Measurements from ENCODE around the gene FBXL2. TPM values are rescaled to one million over a fixed set of nuclear protein-coding genes. Genes with fewer than 3 reads are reported as not detected.
"Not testable (repeated sequence)": the region's sequence is repeated elsewhere in the genome, so short reads cannot be mapped to it uniquely, and the experiment has no call there.

The FBXL2 gene
- total RNA-seq, 1 experiment from 2014 or later, result 15.8 TPM

- no peak overlapping the region for H3K4me2 ChIP-seq
- H3K9me3 ChIP-seq (ENCODE audit: insufficient read depth, low read depth), result no peaks in the 10 kb centered on the region
- TF ChIP-seq, protein P1, sequence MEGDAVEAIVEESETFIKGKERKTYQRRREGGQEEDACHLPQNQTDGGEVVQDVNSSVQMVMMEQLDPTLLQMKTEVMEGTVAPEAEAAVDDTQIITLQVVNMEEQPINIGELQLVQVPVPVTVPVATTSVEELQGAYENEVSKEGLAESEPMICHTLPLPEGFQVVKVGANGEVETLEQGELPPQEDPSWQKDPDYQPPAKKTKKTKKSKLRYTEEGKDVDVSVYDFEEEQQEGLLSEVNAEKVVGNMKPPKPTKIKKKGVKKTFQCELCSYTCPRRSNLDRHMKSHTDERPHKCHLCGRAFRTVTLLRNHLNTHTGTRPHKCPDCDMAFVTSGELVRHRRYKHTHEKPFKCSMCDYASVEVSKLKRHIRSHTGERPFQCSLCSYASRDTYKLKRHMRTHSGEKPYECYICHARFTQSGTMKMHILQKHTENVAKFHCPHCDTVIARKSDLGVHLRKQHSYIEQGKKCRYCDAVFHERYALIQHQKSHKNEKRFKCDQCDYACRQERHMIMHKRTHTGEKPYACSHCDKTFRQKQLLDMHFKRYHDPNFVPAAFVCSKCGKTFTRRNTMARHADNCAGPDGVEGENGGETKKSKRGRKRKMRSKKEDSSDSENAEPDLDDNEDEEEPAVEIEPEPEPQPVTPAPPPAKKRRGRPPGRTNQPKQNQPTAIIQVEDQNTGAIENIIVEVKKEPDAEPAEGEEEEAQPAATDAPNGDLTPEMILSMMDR (conservative IDR thresholded peaks at IDR 0.05), result no peak
- no peak for TF ChIP-seq EZH2 (IDR thresholded peaks at IDR 0.05; ENCODE audit: low read depth)
- no peak overlapping the region for H3K4me3 ChIP-seq
- H3F3A ChIP-seq (ENCODE audit: insufficient read depth, low read depth), result no peaks in the 10 kb centered on the region
- H3K27me3 ChIP-seq (ENCODE audit: insufficient read depth, low read depth), result no peaks in the 10 kb centered on the region
- no peaks in the 10 kb centered on the region for H3K79me2 ChIP-seq (ENCODE audit: low read depth)
- no peaks in the 10 kb centered on the region for H3K36me3 ChIP-seq (ENCODE audit: low read depth)
- ChIA-PET CTCF (no interaction called here), POLR2A (ENCODE audit: unreplicated experiment) (no interaction called here)
- H4K20me1 ChIP-seq (ENCODE audit: insufficient read depth), result no peaks in the 10 kb centered on the region
- no peak overlapping the region for H3K27ac ChIP-seq
- H3K9me2 ChIP-seq (ENCODE audit: insufficient read depth), result no peaks in the 10 kb centered on the region
- DNase-seq, result no peak
- intact Hi-C loops (cut with micrococcal nuclease; ENCODE audit: unreplicated experiment), result no loop called here
- no peak overlapping the region for H2AFZ ChIP-seq
- no peaks in the 10 kb centered on the region for H3K4me1 ChIP-seq (replicated peaks; ENCODE audit: insufficient read depth)
- BruUV-seq (replicated peaks), result no TSS peak
Observed at GRCh38 chr3:33401781-33402180, 124.5 kb downstream of the FBXL2 start.

GRCh38 chr3:33402936-33403335, 125.7 kb downstream of the FBXL2 start:
- H3K36me3 ChIP-seq (ENCODE audit: low read depth), result no peaks in the 10 kb centered on the region
- ChIA-PET CTCF (no interaction called here), POLR2A (ENCODE audit: unreplicated experiment) (no interaction called here)

GRCh38 chr3:33403756-33404155, 126.5 kb downstream of the FBXL2 start:
- Histone ChIP-seq H3K4me3 (no peak overlapping the region), H3K9me2 (ENCODE audit: insufficient read depth) (no peaks in the 10 kb centered on the region), H4K20me1 (ENCODE audit: insufficient read depth) (no peaks in the 10 kb centered on the region), H3K27ac (no peak overlapping the region), H3K79me2 (ENCODE audit: low read depth) (no peaks in the 10 kb centered on the region), H3K27me3 (ENCODE audit: insufficient read depth, low read depth) (no peaks in the 10 kb centered on the region), H2AFZ (no peak overlapping the region), H3K9me3 (ENCODE audit: insufficient read depth, low read depth) (no peaks in the 10 kb centered on the region), H3K4me2 (no peak overlapping the region), H3K4me1 (replicated peaks; ENCODE audit: insufficient read depth) (no peaks in the 10 kb centered on the region), H3F3A (ENCODE audit: insufficient read depth, low read depth) (no peaks in the 10 kb centered on the region), H3K36me3 (ENCODE audit: low read depth) (no peaks in the 10 kb centered on the region)
- ChIA-PET CTCF (no interaction called here), POLR2A (ENCODE audit: unreplicated experiment) (interaction anchor here (0.6 kb wide), 1 partner anchor 44 kb away, joined by 6 read pairs; no protein-coding TSS in a partner anchor)
- intact Hi-C loops (cut with micrococcal nuclease; ENCODE audit: unreplicated experiment), result no loop called here
- no peak for DNase-seq
- no TSS peak for BruUV-seq (replicated peaks)
- TF ChIP-seq, protein P1 (conservative IDR thresholded peaks at IDR 0.05), result no peak
- TF ChIP-seq EZH2 (IDR thresholded peaks at IDR 0.05; ENCODE audit: low read depth), result no peak

More at GRCh38 chr3:33402936-33403335, 125.7 kb downstream of the FBXL2 start:
- Histone ChIP-seq H4K20me1 (ENCODE audit: insufficient read depth) (no peaks in the 10 kb centered on the region), H3K4me2 (no peak overlapping the region), H3K9me2 (ENCODE audit: insufficient read depth) (no peaks in the 10 kb centered on the region), H3K27me3 (ENCODE audit: insufficient read depth, low read depth) (no peaks in the 10 kb centered on the region), H3K27ac (no peak overlapping the region), H3K79me2 (ENCODE audit: low read depth) (no peaks in the 10 kb centered on the region), H3F3A (ENCODE audit: insufficient read depth, low read depth) (no peaks in the 10 kb centered on the region), H3K4me1 (replicated peaks; ENCODE audit: insufficient read depth) (no peaks in the 10 kb centered on the region), H3K4me3 (no peak overlapping the region), H3K9me3 (ENCODE audit: insufficient read depth, low read depth) (no peaks in the 10 kb centered on the region), H2AFZ (no peak overlapping the region)
- intact Hi-C loops (cut with micrococcal nuclease; ENCODE audit: unreplicated experiment), result no loop called here
- TF ChIP-seq, protein P1 (conservative IDR thresholded peaks at IDR 0.05), result no peak
- no peak for TF ChIP-seq EZH2 (IDR thresholded peaks at IDR 0.05; ENCODE audit: low read depth)
- DNase-seq, result no peak
- BruUV-seq (replicated peaks), result no TSS peak

- H4K20me1 ChIP-seq (ENCODE audit: insufficient read depth); H3K4me3 ChIP-seq; H3K4me1 ChIP-seq (replicated peaks; ENCODE audit: insufficient read depth); POLR2A ChIA-PET (ENCODE audit: unreplicated experiment); H3K27me3 ChIP-seq (ENCODE audit: insufficient read depth, low read depth); BruUV-seq (replicated peaks); H3K36me3 ChIP-seq (ENCODE audit: low read depth); H3K27ac ChIP-seq; DNase-seq; intact Hi-C loops (cut with micrococcal nuclease; ENCODE audit: unreplicated experiment); H3K9me2 ChIP-seq (ENCODE audit: insufficient read depth); H3F3A ChIP-seq (ENCODE audit: insufficient read depth, low read depth); H3K9me3 ChIP-seq (ENCODE audit: insufficient read depth, low read depth); H3K79me2 ChIP-seq (ENCODE audit: low read depth); H2AFZ ChIP-seq; H3K4me2 ChIP-seq; CTCF ChIA-PET: not testable (repeated sequence)
Observed at GRCh38 chr3:33410816-33411215, 133.6 kb downstream of the FBXL2 start.

Data from PC-9 (cell line).